ENCODE results near the gene DDAH2.

DNA sequence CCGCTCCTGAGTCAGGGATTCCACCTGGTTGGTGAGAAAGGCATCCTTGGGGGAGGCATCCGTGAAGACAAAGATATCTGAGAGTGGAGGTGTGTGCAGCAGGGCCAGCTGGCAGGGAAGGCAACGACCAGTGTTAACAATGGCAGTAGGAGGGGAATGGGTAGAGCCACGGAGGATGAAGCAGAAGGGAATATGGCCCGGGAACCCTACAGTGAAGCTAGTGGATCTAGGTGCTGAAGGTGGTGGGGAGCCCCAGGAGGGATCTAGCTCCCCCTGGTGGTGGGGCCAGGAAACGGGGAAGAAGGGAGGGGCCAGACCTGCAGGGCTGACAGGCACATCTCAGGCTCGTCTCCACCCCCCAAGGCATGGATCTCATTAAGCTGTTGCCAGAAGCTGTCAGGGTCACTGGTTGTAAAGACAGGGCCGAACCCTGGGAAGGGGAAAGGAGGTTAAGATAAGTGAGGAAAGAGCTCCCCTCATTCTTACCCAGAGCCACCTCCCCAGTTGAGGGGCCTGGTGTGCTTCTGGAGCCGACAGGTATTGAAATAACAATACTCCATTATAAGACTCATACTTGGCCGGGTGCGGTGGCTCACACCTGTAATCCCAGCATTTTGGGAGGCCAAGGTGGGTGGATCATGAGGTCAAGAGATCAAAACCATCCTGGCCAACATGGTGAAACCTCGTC lies 40.7 kb upstream of the DDAH2 start:
- TF ChIP-seq, protein P1, sequence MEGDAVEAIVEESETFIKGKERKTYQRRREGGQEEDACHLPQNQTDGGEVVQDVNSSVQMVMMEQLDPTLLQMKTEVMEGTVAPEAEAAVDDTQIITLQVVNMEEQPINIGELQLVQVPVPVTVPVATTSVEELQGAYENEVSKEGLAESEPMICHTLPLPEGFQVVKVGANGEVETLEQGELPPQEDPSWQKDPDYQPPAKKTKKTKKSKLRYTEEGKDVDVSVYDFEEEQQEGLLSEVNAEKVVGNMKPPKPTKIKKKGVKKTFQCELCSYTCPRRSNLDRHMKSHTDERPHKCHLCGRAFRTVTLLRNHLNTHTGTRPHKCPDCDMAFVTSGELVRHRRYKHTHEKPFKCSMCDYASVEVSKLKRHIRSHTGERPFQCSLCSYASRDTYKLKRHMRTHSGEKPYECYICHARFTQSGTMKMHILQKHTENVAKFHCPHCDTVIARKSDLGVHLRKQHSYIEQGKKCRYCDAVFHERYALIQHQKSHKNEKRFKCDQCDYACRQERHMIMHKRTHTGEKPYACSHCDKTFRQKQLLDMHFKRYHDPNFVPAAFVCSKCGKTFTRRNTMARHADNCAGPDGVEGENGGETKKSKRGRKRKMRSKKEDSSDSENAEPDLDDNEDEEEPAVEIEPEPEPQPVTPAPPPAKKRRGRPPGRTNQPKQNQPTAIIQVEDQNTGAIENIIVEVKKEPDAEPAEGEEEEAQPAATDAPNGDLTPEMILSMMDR (IDR thresholded peaks at IDR 0.05): peak in 5 of 7 experiments; percentile 68 to 90 (median 87)
- peak in 1 of 3 donors; percentile 68 for TF ChIP-seq POLR2AphosphoS5 (IDR thresholded peaks at IDR 0.05)
- TF ChIP-seq POLR2A (IDR thresholded peaks at IDR 0.05): no peak
- TF ChIP-seq EP300 (IDR thresholded peaks at IDR 0.05): no peak

All from stomach (tissue), 4 donors.